AG09319 (cell line): ENCODE measurements around the gene COL23A1.
"Not testable (repeated sequence)": the region's sequence is repeated elsewhere in the genome, so short reads cannot be mapped to it uniquely, and the experiment has no call there.

Source experiments
- DNase-seq: peaks from one replicate; pipeline ENCODE4 v3.0.0-alpha.2; 2010; ENCODE audit warnings: low read depth; ENCODE audit errors: extremely low read depth
- TF ChIP-seq, protein P1 (sequence below): IDR thresholded peaks from 2 replicates; pipeline ENCODE4 v1.5.1; 2011; ENCODE audit warnings: low read depth, mild to moderate bottlenecking, inconsistent platforms, low read length, moderate library complexity

COL23A1 gene

DNA sequence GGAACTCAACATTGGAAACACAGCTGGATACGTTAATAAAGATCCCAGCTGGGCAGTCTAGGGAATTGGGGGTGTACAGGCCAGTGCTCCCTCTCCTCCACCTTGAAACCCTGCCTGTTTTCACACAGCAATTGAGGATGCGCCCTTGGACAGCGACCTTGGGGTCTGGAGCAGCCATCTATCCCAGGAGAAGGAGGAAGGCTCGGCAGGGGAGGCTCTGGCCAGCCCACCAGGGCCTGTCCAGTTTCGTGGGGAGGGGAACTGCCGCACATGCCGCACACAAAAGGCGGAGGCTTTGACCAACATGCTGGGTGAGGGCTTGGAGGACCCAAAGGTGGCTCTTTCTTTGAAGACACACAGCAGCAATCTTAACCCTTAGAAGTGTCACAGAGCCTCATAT is 1.4 kb downstream of the COL23A1 start:
- TF ChIP-seq, protein P1, sequence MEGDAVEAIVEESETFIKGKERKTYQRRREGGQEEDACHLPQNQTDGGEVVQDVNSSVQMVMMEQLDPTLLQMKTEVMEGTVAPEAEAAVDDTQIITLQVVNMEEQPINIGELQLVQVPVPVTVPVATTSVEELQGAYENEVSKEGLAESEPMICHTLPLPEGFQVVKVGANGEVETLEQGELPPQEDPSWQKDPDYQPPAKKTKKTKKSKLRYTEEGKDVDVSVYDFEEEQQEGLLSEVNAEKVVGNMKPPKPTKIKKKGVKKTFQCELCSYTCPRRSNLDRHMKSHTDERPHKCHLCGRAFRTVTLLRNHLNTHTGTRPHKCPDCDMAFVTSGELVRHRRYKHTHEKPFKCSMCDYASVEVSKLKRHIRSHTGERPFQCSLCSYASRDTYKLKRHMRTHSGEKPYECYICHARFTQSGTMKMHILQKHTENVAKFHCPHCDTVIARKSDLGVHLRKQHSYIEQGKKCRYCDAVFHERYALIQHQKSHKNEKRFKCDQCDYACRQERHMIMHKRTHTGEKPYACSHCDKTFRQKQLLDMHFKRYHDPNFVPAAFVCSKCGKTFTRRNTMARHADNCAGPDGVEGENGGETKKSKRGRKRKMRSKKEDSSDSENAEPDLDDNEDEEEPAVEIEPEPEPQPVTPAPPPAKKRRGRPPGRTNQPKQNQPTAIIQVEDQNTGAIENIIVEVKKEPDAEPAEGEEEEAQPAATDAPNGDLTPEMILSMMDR, result no peak

DNA sequence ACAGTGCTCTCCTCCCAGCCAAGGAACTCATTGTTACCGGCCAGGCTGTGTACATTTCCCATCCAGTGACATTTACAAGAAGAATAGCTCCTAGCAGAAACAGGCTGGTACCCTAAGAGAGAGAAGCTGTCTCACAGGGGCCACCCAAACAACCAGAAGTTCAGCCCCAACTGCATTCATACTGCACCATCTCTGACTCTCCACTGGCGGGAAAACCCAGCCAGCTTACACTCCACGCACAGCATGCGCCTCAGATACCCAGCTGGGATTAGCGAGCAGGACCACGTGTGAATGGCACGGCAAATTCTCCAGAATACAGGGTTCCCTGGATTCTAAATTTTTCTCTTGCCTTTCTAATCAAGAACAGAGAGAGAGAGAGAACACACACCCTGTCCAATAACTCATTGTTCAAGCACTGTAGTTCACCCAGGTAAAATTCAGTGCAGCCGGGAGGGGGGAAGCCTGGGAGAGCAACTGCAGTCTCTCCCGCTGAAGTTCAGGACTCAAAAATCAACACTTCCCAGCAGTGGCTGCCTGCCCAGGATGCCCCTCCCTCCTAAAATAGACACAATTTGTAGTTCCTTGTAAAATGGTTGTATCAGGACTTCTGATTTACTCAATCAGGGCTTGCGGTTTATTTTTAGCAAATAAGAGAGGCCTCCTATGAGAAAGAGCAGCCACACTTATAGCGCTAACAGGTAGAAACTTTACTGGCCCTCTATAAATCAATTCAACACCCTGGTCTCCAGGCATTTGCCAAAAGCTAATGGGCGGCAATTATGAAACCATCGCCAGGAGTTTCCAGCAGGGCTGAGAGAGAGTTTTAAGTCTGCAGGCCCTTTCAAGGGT is 2.2 kb downstream of the COL23A1 start:
- DNase-seq, result no peak
- TF ChIP-seq, protein P1, result no peak

More for the DNA sequence above, 1.4 kb downstream of the COL23A1 start:
- DNase-seq, result no peak

DNA sequence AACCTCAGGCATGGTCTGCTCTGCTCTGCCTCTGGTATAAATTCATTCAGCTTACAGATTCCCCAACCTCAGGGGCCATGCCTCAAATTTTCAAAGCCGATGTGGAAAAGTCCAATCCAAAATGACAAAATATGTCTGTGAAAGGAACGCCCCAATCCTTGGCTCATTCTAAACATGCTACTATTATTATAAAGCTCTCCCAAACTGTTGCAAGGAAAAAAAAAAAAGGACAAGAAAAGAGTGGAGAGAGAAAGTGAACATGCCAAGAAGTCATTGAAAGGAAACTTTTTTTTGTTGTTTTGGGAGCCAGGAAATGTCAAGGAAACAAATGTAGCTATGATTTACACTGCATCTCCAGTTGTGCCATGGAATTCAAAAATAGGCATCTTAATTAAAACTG is 3.8 kb downstream of the COL23A1 start:
- TF ChIP-seq, protein P1, result no peak
- no peak for DNase-seq

DNA sequence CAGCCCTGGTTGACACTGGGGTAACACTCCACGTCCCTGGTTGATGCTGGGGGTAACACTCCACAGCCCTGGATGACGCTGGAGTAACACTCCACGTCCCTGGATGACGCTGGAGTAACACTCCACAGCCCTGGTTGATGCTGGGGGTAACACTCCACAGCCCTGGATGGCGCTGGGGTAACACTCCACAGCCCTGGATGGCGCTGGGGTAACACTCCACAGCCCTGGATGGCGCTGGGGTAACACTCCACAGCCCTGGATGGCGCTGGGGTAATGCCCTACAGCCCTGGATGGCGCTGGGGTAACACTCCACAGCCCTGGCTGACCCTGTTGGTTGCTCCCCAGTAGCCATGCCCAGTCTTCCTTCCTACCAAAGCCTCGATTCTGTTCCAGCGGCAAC is 4.8 kb downstream of the COL23A1 start:
- DNase-seq, result not testable (repeated sequence)

DNA sequence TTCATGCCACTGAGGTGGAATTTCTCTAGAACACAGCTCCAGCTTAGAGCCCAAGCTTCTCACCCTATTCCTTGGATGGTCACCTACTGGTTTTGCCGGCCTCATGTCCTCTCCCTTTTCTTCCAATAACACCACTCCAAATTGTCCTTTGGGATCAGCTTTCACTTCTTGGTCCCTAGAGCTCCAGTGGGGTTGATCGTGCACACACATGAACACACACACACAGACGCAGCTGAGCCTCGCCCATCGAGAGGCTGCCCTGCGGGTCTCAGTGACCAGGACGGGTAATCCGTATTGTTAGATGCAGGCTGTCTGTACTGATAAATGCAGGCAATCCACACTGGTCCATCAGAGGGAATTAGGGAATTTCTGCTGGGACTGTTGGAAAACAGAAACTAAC is 6.9 kb downstream of the COL23A1 start:
- no peak for DNase-seq
- TF ChIP-seq, protein P1, result no peak

DNA sequence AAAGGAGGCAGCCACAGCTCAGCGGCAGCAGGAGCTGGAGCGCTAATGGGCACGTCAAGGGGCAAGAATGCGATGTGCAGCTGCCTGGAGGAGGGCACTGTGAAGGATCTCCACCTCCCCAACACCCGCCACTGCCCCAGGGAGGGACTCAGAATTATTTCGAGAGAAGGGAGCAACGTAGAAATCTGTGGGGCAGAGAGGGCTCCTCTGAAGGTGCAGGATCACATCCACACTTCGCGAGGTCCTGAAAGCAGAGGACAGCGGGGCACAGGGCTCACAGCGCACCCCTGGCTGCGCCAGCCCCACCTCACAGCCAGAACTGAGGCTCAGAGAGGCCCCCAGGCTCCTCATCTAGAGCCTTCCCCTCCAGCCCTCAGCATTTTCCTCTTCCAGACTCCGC is 7.9 kb downstream of the COL23A1 start:
- TF ChIP-seq, protein P1, result no peak
- no peak for DNase-seq

DNA sequence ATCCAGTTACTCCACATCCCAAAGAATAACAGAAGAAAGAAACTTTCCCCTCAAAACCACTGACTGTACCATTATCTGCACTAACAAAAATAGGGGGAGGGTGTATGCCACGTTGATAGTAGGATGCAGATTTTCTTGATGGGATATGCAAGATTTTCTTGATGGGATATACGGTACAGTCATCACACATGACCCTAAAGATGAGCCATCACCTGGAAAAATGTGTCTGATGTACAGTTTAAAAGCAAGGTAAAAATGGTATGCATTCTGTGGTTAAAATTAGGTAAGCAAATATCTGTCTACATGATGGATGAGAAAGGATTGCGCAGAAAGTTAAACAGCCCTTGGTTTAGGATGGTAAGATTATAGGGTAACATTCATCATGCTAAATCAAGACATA is 8.6 kb downstream of the COL23A1 start:
- no peak for DNase-seq
- TF ChIP-seq, protein P1, result no peak
